NCI-H146 treated with DMSO at 0.1 percent for 48 hours (cell line): ENCODE results near the gene TNFRSF6B.
"Not testable (repeated sequence)": the region's sequence is repeated elsewhere in the genome, so short reads cannot be mapped to it uniquely, and the experiment has no call there.

ENCODE experiments used
- DNase-seq: peaks from one replicate; lab custom pipeline; 2025; ENCODE audit not compliant: unreplicated experiment; lab: John Stamatoyannopoulos, UW

The TNFRSF6B gene

DNA sequence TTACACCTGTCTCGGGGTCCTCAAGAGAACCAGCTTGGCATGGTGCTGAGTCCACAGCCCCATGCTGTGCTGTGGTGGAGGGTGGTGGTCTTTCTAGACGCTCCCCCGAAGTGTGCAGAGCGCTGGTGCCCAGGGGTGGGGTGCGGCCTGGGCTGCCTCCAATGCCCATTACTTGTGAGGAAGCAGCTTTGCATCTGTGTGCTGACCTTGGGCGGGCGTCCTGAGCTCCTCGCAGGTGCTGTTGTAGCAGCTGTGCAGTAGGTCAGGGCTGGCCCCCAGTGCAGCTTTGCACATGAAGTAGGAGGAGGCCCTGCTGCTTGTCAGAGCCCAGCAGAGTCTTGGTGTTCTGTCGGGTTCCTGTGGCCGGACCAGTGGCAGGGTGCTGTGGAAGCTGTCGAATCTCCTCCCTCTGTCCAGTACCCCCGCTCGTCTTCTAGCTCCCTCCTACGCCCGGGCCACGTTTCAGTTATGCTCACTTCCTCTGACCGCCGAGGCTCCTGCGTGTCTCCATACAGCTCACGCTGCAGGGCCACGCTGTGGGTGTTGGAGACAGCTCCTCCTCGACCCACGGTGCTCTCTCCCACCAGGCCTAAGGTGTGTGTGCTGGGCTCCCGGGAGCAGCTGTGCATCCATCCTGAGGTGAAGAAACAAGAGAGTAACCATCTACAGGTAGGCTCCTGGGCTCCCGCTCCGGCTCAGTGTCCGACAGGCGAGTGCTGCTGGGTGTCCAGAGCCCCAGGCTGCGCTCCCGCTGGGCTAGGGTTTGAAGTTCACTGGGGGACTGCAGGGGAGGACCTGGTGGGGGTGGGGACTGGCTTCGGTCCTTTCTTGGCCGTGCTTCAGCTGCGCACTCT is 34.3 kb upstream of the TNFRSF6B start:
- DNase-seq, result no peak

DNA sequence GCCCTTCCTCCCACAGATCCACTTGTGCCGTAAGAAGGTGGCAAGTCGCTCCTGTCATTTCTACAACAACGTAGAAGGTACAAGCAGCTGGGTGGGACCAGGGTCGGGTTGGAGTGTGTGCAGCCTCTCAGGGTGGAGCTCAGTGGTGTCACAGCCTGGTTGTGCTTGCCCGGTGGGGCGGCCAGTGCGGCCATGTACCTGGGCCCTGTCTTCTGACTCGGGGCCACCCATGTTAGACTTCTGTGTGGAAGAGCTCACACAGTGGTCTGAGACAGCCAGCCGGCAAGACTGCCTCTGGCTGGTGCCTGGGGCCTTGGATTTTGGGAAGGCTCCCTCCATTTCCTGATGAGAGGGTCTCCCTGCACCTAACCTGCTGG is 33.7 kb upstream of the TNFRSF6B start:
- DNase-seq, result no peak

DNA sequence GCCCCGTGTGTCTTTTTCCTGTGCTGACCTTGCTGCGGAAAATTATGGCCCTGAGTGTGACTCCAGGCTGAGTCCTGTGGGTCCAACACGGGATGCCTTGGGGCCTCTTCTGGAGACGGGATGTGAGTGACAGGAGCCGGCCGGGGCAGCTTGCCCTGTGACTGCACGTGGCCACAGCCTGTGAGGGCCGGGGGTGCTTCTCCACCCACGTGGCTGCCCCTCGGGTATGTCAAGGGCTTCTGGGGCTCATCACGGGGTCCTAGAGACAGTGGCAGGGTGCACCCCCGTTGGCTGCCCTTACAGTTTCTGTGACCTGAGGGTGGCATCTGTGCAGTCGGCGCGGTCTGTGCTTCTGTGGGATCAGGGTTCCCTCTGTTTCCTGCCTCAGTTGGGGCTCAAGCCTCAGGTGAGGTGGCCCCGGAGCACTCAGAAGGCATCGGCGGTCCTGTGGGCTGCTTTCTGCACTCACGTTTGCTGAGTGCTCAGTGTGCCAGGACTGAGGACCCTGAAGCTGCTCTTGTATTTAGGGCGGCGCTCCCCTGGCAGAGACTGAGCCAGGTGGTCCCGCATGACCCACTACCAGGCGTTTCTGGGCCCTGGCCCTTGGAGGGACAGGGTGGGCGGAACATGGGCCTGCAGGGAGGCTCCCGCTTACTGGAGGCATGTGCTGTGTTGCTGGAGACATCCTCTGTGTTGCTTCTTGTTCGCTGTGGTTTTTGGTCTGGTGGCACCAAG is 33.0 kb upstream of the TNFRSF6B start:
- DNase-seq, result no peak

DNA sequence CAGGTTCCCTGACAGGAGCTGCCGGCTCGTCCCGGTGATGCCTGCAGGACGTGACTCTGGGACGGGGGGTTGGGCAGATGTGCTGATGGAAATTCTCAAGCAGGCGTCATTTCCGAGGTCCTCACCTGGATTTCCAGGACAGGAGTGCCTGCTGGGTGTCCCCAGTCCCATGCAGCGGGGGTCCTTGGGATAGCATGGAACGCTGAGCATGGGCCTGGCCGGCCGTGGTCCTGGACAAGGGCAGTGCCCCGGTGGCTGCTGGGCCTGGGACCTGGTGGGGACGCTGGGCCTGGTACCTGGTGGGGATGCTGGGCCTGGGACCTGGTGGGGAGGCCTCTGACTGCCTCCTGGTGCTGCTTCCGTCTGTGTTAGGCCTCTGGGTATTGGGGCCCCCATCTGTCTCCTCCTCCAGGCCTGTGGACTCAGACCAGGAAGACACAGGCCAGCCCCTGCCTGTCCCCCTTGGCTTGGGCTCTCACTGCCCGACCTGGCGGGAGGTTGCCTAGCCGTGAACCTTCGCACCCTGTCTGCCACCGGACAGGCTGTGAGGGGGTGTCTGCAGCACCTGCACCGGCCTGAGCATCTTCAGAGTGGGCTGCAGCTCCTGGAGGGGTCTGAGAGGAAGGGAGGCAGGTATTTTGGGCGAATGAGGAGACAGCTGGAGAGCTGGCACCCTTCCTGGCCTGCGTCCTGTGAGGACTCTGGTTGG is 32.2 kb upstream of the TNFRSF6B start:
- no peak for DNase-seq

GRCh38 chr20:63664861-63665594 is 31.4 kb upstream of the TNFRSF6B start:
- DNase-seq, result no peak

- DNase-seq, result no peak
These were observed 30.7 kb upstream of the TNFRSF6B start for GRCh38 chr20:63665708-63666107.

DNA sequence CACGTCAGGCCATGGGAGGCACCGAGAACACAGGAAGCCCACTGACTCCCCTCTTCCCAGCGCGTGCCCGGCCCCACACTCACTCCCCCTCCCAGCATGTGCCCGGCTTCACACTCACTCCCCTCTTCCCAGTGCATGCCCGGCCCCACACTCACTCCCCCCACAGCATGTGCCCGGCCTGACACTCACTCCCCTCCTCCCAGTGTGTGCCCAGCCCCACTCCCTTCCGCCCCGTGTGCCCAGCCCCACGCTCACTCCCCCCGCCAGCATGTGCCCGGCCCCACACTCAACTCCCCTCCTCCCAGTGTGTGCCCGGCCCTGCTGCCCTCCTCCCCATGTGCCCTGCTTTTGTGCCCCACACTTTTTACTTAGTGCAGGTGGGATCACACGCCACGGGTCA is 28.6 kb upstream of the TNFRSF6B start:
- no peak for DNase-seq

- no peak for DNase-seq
These were observed 28.1 kb upstream of the TNFRSF6B start for GRCh38 chr20:63668351-63668750.

DNA sequence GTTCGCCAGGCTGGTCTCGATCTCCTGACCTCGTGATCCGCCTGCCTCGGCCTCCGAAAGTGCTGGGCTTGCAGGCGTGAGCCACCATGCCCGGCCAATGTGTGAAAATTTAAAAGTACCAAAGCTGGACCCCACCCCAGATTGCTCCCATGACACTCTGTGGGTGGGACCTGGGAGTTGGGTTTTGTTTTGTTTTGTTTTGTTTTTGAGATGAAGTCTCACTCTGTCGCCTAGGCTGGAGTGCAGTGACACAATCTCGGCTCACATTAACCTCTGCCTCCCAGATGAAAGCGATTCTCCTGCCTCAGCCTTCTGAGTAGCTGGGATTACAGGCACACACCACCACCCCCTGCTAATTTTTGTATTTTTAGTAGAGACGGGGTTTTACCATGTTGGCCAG is 24.8 kb upstream of the TNFRSF6B start:
- not testable (repeated sequence) for DNase-seq

- no peak for DNase-seq
These were observed 23.8 kb upstream of the TNFRSF6B start for GRCh38 chr20:63672666-63673065.

GRCh38 chr20:63673951-63674350 is 22.5 kb upstream of the TNFRSF6B start:
- DNase-seq, result no peak

GRCh38 chr20:63675681-63676368 is 20.6 kb upstream of the TNFRSF6B start:
- DNase-seq, result no peak

DNA sequence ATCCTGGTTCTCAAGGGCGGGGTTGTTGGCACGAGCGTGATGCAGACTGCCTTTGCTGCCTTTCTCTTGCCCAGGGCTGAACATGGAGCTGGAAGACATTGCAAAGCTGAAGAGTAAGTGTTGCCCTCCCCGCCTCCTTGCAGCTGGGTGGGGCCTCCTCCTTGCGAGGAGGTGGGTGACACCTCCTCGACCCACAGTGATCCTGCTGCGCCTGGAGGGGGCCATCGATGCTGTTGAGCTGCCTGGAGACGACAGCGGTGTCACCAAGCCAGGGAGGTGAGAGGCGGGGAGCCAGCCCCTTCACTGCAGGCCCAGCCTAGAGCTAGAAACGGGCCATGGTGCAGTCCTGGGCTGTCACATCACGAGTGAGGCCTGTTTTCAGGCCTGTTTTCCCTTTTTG is 18.4 kb upstream of the TNFRSF6B start:
- DNase-seq, result no peak

DNA sequence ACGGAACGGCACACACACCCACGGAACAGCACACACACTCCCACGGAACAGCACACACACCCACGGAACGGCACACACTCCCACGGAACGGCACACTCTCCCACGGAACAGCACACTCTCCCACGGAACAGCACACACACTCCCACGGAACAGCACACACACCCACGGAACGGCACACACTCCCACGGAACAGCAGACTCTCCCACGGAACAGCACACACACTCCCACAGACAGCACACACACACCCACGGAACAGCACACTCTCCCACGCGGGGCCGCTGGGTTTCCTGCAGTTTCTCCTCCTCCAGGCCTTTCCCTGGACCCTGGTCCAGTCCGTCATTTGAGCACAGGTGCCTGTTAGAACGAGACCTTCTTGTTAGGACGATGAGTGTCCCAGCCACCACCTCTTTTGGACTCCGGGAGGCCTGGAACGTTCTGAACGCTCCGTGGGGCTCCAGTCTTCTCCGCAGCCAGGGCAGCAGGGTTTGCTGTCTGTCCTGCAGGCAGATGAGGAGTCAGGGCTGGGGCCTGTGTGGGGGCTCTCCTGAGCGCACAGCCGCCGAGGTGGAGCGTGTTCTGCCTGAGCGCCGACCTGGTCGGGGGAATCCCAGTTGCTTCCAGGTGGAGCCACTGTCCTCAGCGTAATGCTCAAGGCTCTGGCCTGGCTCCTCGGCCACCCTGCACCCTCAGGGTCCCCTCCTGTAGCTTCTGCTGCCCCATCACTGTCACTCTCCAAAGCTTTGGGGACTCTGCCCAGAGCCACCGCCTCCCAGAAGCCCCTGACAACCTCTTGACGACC is 17.6 kb upstream of the TNFRSF6B start:
- DNase-seq, result no peak

DNA sequence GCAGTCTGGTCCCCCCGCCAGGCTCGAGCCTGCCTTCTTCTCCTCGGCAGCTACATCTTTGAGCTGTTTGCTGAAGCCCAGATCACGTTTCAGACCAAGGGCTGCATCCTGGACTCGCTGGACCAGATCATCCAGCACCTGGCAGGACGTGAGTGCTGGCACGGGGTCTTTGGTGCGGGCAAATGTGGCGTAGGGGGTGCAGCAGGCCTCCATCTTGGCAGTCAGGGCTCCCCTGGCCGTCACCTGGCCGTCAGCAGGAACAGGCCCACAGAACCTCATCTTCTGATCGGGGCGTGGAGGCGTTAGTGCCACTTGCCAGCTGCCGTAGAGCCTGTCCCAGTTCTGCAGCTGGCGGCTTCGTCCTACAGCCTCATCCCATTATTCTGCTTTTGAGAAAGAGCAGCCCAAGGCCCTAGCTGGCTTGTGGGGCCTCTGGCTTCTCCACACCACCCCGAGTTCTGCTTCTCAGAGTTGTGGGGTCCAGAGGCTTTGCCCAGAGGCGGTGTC is 16.6 kb upstream of the TNFRSF6B start:
- DNase-seq, result no peak

DNA sequence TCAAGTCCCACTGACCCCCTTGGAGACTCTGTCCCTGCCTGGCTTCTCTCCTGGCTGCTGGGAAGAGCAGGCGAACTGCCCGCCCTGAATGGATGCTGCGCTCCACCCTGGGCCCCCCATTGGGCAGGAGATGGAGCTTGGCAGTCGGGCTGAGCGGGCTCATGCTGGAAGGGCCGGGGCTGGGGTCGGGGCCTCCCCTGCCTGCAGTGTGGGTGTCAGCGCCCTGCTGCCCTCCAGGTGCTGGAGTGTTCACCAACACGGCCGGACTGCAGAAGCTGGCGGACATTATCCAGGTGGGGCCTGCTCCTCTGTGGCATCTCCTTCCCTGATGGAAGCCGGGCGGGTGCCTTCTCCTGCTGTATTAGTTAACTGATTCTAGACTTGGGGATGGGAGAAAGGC is 16.0 kb upstream of the TNFRSF6B start:
- DNase-seq, result no peak

DNA sequence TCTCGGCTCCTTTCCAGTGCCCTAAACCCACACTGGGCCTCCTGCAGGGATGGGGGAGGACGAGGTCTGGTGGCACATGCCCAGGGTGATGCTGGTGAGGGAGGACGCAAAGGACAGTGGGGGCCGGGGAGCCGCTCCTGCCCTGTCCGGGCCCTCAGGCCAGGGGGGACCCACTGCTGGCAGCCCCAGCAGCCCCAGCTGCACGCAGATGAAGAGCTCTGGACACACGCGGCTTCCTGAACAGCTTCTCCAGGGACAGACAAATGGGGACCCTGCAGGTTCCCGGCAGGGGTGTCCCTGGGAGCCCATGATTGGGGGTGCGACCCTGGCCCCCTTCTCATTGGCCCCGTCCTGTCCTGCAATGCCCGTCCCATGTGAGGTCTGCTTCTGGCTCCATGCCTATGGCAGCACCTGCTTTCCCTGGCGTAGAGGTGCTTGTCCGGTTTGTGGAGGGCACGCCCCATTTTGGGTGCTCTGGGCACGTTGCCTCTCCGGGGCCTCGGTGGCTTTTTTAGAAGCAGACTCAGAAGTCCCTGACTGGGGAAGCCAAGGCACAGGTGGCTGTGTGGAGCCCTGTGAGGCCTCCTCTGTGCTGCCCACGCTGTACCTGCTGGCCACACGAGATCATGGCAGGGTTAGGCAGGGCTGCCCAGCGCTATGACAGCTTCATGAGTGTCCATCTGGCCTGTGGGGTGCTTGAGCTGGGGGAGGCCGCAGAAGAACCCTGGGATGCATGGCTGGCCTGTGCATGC is 15.4 kb upstream of the TNFRSF6B start:
- no peak for DNase-seq

- no peak for DNase-seq
These were observed 14.8 kb upstream of the TNFRSF6B start for GRCh38 chr20:63681609-63682142.
